GM03348 (cell line): ENCODE measurements around the gene CLEC17A.
A peak's percentile ranks its signal among the peaks of the same experiment; 100 is the strongest.
"Not testable (repeated sequence)": the region's sequence is repeated elsewhere in the genome, so short reads cannot be mapped to it uniquely, and the experiment has no call there.

ENCODE experiments used
- DNase-seq: peaks from one replicate; pipeline ENCODE4 v3.0.0; 2012; ENCODE audit warnings: low spot score

The CLEC17A gene

DNA sequence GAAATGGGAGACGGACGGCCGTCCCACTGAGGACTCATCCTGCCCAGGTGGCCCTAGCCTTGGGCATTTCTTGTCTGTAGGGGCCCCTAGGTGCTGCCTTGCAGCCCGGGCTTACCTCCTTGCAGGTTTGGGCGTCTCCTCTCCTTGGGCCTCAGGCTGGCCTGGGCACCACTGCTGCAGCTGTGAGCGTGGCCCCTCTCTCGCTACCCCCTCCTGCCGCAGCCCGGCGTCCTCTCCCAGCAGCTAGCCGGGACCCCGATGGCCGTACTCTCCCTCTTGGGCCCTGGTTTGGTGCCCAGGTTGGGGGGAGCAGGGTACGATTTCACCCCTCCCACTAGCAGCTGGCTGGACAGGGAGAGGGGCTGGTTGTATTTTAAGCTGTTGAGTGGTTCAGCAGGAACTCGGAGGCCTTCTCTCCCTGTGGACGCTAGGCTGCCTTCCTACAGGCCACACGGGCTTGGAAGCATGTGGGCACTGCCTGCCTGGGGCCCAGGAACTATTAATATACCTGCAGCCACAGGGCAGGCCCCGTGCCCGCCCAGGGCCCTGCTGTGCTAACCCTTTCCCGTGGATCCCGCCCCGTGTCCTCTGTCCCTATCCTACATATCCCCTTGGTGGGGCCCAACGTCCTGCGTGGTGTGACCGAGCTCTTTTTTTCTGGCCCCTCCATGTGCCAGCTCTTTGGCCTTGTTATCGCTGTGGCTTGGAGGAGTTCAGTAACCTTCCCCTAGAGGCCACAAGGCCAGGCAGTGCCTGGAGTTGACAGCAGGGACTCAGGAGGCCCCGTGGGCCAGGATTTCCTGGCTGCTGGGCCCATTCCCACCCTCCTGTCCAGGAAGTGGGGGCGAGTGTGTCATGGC, 22.7 kb upstream of the CLEC17A start:
- no peak for DNase-seq

DNA sequence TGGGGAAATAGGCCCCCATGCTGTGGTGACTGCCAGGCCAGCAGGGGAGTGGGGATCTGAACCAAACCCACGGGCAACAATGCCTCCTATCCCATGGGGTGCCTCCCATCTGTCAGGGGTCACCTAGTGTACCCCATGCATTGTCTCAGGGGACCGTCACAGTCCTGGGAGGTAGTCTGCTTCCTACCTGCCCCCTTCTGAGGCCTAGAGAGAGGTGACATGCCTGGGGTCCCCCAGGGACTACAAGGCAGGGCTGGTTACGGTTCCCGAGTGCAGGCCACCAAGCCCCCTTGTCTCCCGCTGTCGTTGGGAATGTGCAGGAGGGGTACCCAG, 22.1 kb upstream of the CLEC17A start:
- no peak for DNase-seq

DNA sequence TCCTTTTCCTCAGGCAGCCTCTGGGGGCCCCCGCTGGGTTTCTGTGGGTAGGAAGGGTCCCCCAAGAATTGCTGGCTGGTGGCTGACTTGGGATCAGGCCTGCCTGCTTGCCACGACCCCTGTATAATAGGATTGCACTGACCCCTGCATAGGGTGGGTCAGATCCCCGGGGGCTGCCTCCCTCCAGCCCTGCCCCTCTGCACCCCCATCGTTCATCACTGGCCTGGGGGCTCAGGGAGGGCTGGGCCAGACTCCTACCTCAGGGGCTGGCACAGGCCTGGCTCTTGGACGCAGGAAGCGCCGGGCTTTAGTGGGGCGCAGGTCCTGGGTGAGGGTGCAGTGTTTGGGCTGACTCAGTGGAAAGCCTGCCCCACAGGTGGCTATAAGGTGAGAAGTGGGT, 21.6 kb upstream of the CLEC17A start:
- no peak for DNase-seq

DNA sequence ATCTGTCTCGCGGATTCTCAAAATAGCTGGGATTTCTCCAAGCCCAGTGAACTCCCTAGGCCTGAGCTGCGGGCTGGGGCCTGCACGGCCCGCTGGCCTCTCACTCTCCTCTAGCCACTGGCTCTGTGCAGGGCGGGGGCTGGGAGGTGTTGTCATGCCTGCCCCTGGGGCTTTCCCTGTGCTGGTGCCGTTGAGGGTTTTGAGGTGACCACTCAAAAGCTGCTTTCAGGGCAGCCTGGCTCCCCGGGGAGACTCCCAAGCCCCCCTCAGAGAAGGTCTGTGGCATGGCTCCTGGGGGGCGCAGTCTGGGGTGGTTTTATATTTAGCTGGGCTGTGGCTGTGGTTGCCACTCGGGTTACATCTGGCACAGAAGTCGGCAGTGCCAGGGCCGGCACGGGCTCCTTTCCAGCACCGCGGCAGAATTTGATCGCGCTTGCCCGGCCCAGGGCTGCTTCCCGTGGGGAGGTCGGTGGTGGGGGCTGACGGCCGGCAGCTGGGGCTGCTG, 21.0 kb upstream of the CLEC17A start:
- DNase-seq: no peak

DNA sequence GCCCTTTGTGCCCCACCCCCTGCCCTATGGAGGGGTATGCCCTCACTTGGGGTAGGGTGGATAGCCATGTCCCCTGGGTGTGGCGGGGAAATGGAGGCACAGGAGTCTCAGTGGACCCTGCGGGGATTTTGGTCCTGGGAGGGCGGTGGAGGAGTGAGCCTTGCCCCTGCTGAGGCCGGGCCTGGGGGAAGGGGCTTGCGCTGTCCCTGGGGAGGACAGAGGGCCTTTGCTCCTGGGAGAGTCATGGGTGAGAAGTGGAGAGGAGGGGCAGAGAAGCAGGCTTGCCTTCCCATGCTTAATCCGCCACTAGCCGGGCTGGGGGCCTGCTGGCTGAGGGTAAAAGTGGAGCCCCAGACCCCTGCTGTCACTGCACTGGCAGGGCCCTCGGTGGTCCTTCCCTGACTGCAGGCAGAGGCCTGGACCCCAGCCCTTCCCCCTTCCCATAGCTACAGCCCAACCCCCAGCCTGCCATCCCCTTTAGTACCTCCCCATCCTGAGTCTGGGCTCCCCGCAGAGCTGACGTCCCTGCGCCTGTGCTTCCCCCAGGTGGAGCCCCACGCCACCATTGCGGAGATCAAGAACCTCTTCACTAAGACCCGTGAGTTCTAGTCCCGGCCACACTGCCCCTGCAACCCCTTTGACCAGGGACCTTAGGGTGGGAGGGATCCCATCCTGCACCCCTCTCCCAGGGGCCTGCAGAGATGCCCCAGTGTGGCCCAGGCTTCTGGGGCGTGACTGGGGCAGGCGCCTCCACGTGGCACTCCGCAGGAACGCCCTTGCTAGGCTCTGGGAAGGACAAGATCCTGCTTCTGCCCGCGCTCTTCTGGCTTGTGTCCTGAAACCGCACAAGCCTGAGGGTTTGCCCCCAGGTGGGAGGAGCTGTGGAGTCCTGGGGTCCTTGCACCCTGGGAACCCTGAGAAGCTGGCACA, 20.0 kb upstream of the CLEC17A start:
- no peak for DNase-seq

DNA sequence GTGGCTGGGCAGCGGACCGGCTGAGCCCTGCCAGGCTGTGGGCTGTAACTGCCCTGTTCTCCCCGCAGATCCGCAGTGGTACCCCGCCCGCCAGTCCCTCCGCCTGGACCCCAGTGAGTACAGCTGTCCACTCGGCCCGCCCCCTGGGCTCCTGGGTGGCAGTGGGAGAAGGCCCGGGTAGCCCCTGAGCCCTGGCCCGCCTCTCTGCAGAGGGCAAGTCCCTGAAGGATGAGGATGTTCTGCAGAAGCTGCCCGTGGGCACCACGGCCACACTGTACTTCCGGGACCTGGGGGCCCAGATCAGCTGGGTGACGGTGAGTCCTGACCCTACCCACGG, 19.3 kb upstream of the CLEC17A start:
- no peak for DNase-seq

DNA sequence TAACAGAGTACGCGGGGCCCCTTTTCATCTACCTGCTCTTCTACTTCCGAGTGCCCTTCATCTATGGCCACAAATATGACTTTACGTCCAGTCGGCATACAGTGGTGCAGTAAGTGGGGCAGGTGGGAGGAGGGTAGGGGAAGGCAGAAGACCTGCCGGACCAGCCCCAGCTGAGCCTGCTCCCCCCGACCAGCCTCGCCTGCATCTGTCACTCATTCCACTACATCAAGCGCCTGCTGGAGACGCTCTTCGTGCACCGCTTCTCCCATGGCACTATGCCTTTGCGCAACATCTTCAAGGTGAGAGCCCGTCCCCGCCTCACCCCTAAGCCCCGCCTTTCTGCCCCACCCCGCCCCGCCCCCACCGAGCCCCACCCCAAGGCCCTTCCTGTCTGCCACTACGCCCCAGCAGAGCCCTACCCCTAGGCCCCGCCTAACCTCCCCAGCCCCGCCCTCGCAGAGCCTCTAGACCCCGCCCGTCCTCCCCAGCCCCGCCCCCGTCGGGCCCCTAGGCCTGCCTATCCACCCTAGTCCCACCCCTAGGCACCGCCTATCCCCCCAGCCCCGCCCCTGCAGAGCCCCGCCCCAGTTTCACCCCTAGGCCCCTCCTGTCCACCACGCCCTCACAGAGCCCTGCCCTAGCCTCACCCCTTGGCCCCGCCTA, 18.8 kb upstream of the CLEC17A start:
- DNase-seq: peak; percentile 59

DNA sequence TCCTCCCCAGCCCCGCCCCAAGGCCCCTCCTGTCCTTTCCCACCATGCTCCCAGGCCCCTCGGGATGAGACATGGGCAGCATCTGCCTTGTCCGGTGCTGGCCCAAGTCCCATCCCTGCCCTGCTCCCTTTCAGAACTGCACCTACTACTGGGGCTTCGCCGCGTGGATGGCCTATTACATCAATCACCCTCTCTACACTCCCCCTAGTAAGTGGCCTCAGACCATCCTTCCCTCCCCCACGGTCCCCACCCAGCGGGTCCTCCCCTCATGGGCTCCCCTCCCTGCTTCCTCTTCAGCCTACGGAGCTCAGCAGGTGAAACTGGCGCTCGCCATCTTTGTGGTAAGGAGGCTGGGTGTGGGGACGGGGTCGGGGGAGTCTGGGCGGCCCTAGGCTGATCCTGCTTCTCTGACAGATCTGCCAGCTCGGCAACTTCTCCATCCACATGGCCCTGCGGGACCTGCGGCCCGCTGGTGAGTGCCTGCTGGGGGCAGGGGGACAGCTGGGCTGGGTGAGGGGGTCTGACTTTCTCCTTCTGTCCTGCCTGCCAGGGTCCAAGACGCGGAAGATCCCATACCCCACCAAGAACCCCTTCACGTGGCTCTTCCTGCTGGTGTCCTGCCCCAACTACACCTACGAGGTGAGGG, 18.1 kb upstream of the CLEC17A start:
- not testable (repeated sequence) for DNase-seq

DNA sequence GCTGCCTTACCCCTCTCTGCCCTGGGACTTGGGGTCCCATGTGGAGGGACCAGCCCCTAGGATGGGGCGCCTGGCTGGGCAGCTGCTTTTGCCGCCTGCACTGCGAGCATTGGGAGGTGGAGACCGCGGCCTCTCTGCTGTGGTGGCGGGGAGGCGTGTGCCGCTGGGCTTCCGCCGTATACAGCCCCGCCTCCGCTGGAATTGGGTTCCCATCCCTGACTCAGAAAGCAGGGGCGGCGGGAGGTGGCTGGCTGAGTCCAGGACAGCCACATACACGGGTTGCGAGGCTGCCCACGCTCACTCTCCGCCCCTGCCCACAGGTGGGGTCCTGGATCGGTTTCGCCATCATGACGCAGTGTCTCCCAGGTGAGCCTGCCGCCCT, 17.6 kb upstream of the CLEC17A start:
- DNase-seq: no peak

DNA sequence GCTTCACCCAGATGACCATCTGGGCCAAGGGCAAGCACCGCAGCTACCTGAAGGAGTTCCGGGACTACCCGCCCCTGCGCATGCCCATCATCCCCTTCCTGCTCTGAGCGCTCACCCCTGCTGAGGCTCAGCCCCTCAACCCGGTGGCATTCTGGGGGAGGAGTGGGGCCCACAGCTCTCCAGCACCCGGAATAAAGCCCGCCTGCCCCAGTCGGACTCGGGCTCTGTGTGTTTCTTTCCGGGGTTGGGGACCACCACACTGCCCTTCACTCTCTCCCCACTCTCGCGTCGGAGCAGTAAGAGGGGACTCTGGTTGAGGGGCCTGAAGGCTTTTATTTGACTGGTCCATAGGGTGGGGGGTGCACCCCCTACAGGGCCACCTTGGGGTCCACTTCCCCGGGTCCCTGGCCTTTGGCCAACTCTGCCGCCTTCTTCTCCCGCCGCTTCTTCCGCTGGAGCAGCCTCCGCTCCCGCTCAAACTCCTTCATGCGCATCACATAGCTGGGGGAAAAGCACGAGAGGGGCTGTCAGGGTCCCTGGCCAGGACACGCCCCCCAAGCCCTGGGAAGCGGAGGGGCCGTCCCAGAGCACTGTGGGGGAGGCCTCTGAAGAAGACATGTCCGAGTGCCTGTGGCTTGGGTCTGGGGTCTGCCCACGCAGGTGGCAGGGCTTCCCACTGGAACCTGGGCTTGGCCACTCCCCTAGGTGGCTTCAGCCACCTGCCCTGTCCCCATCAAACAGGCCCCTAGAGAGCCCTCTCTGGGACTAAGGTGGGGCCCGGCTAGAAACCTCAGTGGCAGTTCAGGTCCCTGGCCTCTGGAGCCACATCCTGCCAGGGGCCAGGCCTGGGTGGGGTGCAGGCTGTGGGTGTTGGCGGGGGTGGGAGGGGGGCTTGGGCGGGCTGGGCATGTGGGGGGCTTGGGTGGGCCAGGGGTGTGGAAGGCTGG, 16.8 kb upstream of the CLEC17A start:
- no peak for DNase-seq

DNA sequence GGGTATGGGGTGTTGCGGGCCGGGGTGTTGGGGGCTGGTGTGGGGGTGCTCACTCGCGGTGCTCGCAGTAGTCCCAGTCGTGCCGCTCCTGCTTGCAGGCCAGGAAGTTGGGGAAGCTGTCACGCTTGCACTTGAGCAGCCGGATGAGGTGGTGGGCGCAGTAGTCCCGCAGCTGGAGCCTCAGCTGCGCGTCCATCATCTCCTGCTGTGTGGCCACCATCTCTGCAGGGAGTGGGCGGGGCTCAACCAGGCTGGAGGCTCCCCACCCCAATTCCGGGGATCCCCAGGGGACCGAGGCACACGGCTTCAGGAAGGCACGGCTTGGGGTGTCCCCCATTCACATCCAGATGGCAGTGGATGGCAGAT, 16.2 kb upstream of the CLEC17A start:
- no peak for DNase-seq

DNA sequence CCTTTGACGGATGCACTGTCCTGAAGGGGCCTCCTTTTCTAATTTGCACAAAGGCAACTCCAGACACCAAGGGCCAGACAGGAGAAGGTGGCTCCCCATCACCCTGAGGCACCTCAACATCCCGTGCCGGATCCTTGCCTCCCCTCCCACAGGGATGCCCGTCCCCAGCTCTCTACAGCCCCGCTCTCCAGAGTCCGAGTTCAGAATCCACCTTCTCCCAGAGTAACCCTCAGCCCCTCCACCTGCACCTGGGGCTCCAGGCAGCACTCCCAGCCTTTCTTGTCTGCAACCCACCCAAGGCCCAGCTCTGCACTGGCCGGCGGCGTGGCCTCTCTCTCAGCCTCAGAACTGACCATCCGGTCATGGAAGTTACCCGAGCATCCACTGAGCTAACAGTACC, 15.8 kb upstream of the CLEC17A start:
- no peak for DNase-seq

DNA sequence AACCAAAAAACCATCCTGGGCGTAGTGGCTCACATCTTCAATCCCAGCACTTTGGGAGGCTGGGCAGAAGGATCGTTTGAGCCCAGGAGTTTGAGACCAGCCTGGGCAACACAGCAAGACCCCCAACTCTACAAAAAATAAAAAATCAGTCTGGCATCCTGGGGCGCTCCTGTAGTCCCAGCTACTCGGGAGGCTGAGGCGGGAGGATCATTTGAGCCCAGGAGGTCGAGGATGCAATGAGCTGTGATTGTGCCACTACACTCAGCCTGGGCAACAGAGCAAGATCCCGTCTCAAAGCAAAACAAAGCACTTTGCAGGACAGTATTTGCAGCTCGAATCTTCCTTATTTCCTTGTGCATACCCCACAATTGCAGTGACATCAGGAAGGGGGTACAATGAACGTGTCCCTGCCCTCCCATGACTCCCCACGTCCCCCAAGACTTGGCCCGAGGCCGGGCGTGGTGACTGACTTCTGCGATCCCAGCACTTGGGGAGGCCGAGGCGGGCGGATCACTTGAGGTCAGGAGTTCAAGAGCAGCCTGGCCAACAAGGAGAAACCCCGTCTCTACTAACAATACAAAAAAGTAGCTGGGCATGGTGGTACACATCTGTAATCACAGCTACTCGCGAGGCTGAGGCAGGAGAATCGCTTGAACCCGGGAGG, 11.9 kb upstream of the CLEC17A start:
- DNase-seq: no peak

DNA sequence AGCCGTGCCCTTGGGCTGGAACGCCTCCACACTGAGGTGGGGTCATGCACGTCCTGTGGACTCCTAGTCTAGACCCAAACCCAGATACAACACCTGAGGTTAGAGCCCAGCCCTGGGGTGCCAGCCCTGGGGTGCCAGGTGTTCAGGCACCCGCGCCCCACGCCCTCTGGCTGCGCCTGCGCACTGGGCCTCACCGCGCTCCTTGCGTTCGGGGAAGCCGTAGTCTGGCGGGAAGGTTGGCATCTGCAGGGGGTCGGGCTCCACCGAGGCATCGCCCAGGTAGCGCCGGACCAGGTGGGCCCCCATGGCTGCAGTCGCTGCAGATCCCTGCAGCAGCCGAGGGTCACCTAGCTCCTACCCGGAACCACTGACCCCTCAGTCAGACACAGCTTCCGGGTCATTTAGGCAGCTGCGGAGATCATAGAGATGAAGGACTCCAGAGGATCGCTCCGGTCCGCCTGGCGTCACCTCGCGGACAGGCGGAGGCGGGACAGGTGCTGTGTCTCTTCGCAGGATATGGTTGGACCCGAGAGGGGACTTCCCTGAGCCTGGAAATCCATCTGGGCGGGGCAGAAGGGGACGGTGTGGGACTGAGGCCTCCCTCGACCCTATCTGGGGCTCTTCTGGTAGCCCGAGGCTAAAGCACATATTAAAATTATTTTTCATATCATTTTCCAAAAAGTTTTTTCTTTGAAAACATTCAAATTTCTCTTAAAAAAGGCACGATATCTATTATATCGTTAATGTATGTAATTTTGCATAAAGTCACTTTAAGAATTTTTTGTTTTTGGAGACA, 11.0 kb upstream of the CLEC17A start, which contains the start of gene NDUFB7:
Gene NDUFB7, minus strand, starts transcription at position 372 of the 796 bp plus-strand sequence. Its CDS starts 66 bp downstream, at position 306.
- DNase-seq: peak; percentile 96

DNA sequence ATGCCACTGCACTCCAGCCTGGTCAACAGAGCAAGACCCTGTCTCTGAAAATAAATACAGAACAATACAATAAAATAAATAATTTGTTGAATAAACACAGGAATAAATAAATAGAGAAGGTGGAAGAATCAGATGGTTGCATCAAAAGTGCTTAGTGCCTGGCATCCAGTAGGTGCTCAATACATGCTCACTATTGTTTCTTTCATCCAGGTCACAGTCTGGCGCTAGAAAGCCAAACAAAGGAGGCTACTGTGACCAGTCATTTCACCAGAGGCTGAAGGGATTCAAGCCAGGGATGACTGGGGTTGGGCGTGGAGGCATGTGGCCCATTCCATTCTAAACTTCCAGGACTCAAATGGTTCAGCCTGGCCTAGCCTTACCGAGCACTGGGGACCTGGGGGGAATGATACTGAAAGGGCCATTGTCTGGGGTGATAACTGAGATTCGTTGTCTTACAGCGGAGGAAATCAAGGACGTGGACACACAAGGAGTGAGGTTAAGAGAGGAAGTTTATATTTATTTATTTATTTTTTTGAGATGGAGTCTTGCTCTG, 7.4 kb upstream of the CLEC17A start:
- no peak for DNase-seq

DNA sequence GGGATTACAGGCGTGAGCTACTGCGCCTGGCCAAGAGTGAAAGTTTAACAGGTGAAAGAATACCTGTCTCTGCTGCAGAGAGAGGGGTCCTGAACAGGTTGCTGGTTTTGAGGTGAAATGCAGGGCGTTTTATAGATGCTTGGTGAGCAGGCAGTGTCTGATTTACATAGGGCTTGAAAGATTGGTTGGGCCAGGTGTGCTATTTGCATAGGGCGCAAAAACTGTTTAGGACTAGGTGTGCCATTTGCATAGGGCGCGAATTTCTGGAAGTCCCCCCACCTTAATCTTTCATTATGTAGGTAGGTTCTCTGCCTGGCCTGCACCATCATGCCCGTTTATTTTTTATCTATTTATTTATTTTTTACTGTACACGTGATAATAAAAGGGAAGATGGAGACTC, 6.5 kb upstream of the CLEC17A start:
- DNase-seq: no peak

DNA sequence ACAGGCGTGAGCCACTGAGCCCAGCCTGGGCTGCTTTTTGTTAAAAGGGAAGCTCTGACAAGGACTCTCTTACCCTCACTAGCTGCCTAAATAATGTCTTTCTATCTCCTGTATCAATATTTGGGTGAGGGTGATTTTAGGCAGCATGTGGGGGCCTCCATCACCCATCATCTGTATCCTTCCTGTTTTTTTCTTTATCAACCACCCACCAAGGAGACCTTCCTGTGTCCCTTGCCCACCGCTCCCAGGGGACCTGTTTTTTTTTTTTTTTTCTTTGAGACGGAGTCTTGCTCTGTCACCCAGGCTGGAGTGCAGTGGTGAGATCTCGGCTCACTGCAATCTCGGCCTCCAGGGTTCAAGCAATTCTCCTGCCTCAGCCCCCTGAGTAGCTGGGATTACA, 5.6 kb upstream of the CLEC17A start:
- DNase-seq: no peak

DNA sequence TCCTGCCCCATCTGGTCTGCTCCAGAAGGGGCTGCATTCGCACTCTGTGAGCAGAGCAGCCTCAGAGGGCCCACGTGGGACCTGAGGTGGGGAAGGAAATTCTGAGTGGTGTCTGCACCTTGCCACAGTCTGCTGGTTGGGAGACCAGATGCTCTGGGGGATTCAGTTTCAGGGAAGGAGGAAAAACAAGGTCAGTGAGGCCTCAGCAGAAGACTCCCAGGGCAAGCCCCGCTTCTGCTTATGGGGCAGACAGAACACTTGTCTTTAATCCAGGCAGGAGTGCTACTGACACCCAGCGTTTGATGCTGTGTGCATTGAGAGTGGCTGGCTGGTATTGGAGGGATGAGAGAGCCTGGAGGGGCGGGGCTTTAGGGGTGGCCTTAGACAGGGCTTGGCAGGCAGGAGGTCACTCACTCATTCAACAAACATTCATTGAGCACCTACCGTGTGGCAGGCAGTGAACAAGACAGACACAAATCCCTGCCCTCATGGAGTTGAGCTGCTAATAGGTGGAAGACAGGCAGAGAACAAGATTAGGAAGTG, 4.9 kb upstream of the CLEC17A start:
- DNase-seq: no peak
